Measurements from ENCODE around the gene NFIA.

Gene NFIA

GRCh38 chr1:61426254-61426653 lies 343.9 kb downstream of the NFIA start:
- no peak for DNase-seq (ENCODE audit: low spot score)
- Histone ChIP-seq H3K27ac (no peak overlapping the region), H3K4me3 (no peak overlapping the region)
- no peak for TF ChIP-seq CTCF (IDR thresholded peaks at IDR 0.05)

GRCh38 chr1:61426885-61427284 lies 344.5 kb downstream of the NFIA start:
- TF ChIP-seq CTCF (IDR thresholded peaks at IDR 0.05), result no peak
- DNase-seq (ENCODE audit: low spot score), result no peak
- no peak overlapping the region for H3K4me3 ChIP-seq
- H3K27ac ChIP-seq, result no peak overlapping the region

- no peak for TF ChIP-seq CTCF (IDR thresholded peaks at IDR 0.05)
- Histone ChIP-seq H3K4me3 (no peak overlapping the region), H3K27ac (no peak overlapping the region)
- no peak for DNase-seq (ENCODE audit: low spot score)
These were observed 345.1 kb downstream of the NFIA start for GRCh38 chr1:61427510-61427909.

GRCh38 chr1:61428146-61428545 lies 345.8 kb downstream of the NFIA start:
- no peak for TF ChIP-seq CTCF (IDR thresholded peaks at IDR 0.05)
- no peak for DNase-seq (ENCODE audit: low spot score)
- no peak overlapping the region for H3K4me3 ChIP-seq
- H3K27ac ChIP-seq, result no peak overlapping the region

- Histone ChIP-seq H3K4me3 (no peak overlapping the region), H3K27ac (peak overlapping the region in 1 of 2 donors; percentile 29)
- TF ChIP-seq CTCF (IDR thresholded peaks at IDR 0.05), result no peak
- no peak for DNase-seq (ENCODE audit: low spot score)
These were observed 350.4 kb downstream of the NFIA start for GRCh38 chr1:61432616-61433388.

GRCh38 chr1:61433646-61434045 lies 351.3 kb downstream of the NFIA start:
- Histone ChIP-seq H3K4me3 (no peak overlapping the region), H3K27ac (no peak overlapping the region)
- no peak for DNase-seq (ENCODE audit: low spot score)
- no peak for TF ChIP-seq CTCF (IDR thresholded peaks at IDR 0.05)

GRCh38 chr1:61434276-61434675 lies 351.9 kb downstream of the NFIA start:
- H3K27ac ChIP-seq, result no peak overlapping the region
- no peak for TF ChIP-seq CTCF (IDR thresholded peaks at IDR 0.05)
- no peak for DNase-seq (ENCODE audit: low spot score)
- no peak overlapping the region for H3K4me3 ChIP-seq

All from coronary artery (tissue), 2 donors.